Stomach (tissue), 9 donors: ENCODE measurements around the gene AKAP13. TPM values are rescaled to one million over a fixed set of nuclear protein-coding genes. Genes with fewer than 3 reads are reported as not detected.

ENCODE experiments used
- DNase-seq, 2 donors: peaks; one replicate each; pipeline versions ENCODE4 v3.0.0 to v3.0.0-alpha.2; 2013 to 2019
- H3K27ac ChIP-seq, 5 donors: fragments of 200-600 bp in 4 of 5; sonication (generic) in 4 of 5; one replicate each; pipeline ENCODE4 v1.5.1; 2013 to 2019; ENCODE audit warnings: mild to moderate bottlenecking in 1 of 5, moderate library complexity in 1 of 5
- H3K27me3 ChIP-seq, 3 donors: fragments of 200-600 bp; sonication (generic); one replicate each; pipeline ENCODE4 v1.5.1; 2017 to 2019; ENCODE audit warnings: mixed run types in 1 of 3
- H3K36me3 ChIP-seq, 4 donors: fragments of 200-600 bp; sonication (generic); 1 replicate in 3 of 4; 2 replicates in 1 of 4; pipeline ENCODE4 v1.5.1; 2016 to 2019
- H3K4me1 ChIP-seq, 4 donors: fragments of 200-600 bp; sonication (generic); one replicate each; pipeline ENCODE4 v1.5.1; 2016 to 2019
- H3K4me3 ChIP-seq, 4 donors: fragments of 200-600 bp; sonication (generic) in 3 of 4; one replicate each; pipeline ENCODE4 v1.5.1; 2016 to 2019; ENCODE audit warnings: mild to moderate bottlenecking in 1 of 4
- H3K9me3 ChIP-seq, 4 donors: fragments of 200-600 bp; sonication (generic); one replicate each; pipeline ENCODE4 v1.5.1; 2016 to 2019
- EP300 ChIP-seq: sonication (generic); formaldehyde crosslinking; IDR thresholded peaks from one replicate; pipeline ENCODE4 v1.6.1; 2017; ENCODE audit warnings: antibody characterized with exemption
- POLR2A ChIP-seq, 4 donors: fragments of 450-650 bp; IDR thresholded peaks; one replicate each; pipeline ENCODE4 v1.6.1; 2016; ENCODE audit warnings: antibody characterized with exemption in 4 of 4, control low read depth in 2 of 4, mild to moderate bottlenecking in 1 of 4, moderate library complexity in 1 of 4
- POLR2AphosphoS5 ChIP-seq, 3 donors: sonication (generic); formaldehyde crosslinking; IDR thresholded peaks; one replicate each; pipeline ENCODE4 v1.6.1; 2016; ENCODE audit warnings: antibody characterized with exemption in 3 of 3
- WGBS, 5 donors: extraction: QIAGEN DNeasy Blood & Tissue Kit in 3 of 5; methylation state at CpG; one replicate each; pipeline versions ENCODE4 v1.1.5 to v1.1.7; 2013 to 2018; 5-methylcytosine and 5-hydroxymethylcytosine counted together
- intact Hi-C: fragments of 100-400 bp; cut with DNase I; formaldehyde crosslinking; loops from one replicate; pipeline ENCODE4 v1.15.1; 2023; ENCODE audit warnings: low total_unique reads
- polyA plus RNA-seq, 3 donors: library from polyadenylated mRNA; stranded (reverse); fragments of 200-250 nt; gene quantifications; one replicate each; pipeline ENCODE4 v1.2.3, GENCODE V29; 2013
- total RNA-seq, 5 donors: library from RNA; depleted of rRNA; stranded (reverse); fragments of >200 nt; gene quantifications; one replicate each; pipeline versions ENCODE4 v1.1.0 to v1.2.3, GENCODE V29; 2014 to 2016
- TF ChIP-seq, protein P1 (sequence below), 7 experiments: fragments of 450-650 bp in 4 of 7; fragments of 200-600 bp in 3 of 7; sonication (generic) in 3 of 7; IDR thresholded peaks; one replicate each; pipeline ENCODE4 v1.5.1; 2016 to 2019; ENCODE audit warnings: antibody characterized with exemption in 7 of 7, control low read depth in 2 of 7, mild to moderate bottlenecking in 1 of 7
- donor health status: healthy with polysubstance abuse.
- donor health status: Bipolar disorder and iron deficiency.
- donor health status: healthy.

AKAP13 gene
- total and polyA plus RNA-seq, 8 donors = 33.1 to 395 (median 138) TPM

DNA sequence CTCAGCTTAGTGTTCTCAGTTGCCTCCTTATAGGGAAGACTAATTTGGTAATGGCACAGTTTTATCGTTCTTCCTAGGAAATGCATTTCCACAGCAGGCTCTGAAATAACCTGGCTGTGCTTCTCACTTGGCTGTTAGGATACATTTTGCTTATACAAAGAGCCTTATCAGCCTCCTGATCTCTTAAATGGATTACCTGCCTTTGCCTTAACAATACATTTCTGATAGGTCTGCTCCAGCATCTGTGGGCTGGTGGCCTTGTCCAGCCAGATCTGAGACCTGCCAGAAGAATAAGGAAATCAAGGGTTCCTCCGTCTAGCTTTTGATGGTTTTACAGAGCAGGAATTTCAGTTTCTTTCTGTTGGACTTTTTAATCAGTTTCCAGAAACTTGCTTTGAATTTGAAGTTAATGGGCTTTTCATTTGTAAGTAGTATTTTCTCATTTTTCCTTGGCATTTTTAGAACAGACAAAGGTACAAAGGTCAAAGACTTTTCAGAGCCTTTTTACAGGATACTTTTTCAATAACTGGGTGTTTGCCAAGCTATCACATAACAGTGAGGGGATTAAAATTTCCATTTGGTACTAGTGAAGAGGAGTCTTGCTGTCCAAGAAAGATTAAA, 116.3 kb downstream of the AKAP13 start:
- H3K27ac ChIP-seq = peak overlapping the region in 3 of 5 donors; percentile 9 to 25 (median 21)

DNA sequence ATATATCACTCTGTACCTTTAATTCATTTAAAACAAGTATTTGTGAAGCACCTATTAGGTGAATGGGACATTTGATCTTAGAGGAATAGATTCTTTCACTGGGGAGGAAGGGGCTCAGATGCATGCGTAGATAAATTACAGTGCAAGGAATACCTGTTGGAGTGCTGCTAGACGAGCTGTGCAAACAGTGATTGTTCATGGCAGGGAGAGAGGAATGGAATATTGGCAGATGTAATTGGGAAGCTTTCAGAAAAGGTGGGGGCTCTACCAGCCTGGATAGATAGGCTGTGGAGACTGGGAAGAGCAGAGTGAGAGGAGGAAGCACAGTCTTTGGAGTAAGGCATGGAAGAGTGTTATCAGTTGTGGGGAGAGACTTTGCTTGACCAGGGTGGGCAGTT, 116.8 kb downstream of the AKAP13 start:
- DNase-seq = no peak
- no peaks in the 10 kb centered on the region for H3K27me3 ChIP-seq
- H3K9me3 ChIP-seq = no peaks in the 10 kb centered on the region
- WGBS, 5 donors = 46 to 64% (median 54%) methylated on average over 2 of the region's 2 CpGs
- intact Hi-C loops = no loop called here
- peaks cover 12 to 68% (median 38%) of the 10 kb centered on the region in 4 donors for H3K4me1 ChIP-seq
- H3K27ac ChIP-seq = no peak overlapping the region
- no peak overlapping the region for H3K4me3 ChIP-seq
- no peak for TF ChIP-seq EP300
- TF ChIP-seq, protein P1, sequence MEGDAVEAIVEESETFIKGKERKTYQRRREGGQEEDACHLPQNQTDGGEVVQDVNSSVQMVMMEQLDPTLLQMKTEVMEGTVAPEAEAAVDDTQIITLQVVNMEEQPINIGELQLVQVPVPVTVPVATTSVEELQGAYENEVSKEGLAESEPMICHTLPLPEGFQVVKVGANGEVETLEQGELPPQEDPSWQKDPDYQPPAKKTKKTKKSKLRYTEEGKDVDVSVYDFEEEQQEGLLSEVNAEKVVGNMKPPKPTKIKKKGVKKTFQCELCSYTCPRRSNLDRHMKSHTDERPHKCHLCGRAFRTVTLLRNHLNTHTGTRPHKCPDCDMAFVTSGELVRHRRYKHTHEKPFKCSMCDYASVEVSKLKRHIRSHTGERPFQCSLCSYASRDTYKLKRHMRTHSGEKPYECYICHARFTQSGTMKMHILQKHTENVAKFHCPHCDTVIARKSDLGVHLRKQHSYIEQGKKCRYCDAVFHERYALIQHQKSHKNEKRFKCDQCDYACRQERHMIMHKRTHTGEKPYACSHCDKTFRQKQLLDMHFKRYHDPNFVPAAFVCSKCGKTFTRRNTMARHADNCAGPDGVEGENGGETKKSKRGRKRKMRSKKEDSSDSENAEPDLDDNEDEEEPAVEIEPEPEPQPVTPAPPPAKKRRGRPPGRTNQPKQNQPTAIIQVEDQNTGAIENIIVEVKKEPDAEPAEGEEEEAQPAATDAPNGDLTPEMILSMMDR (IDR thresholded peaks at IDR 0.05) = no peak
- no peak for TF ChIP-seq POLR2AphosphoS5 (IDR thresholded peaks at IDR 0.05)
- no peaks in the 10 kb centered on the region for H3K36me3 ChIP-seq

More for the DNA sequence above, 116.3 kb downstream of the AKAP13 start:
- H3K27me3 ChIP-seq = no peaks in the 10 kb centered on the region
- peaks cover 12 to 68% (median 38%) of the 10 kb centered on the region in 4 donors for H3K4me1 ChIP-seq
- no peak overlapping the region for H3K4me3 ChIP-seq
- H3K9me3 ChIP-seq = no peaks in the 10 kb centered on the region
- DNase-seq = peak in 1 of 2 donors; percentile 53
- 19 to 36% (median 25%) methylated on average over 2 of the region's 2 CpGs for WGBS, 5 donors
- intact Hi-C loops = no loop called here
- TF ChIP-seq, protein P1 (IDR thresholded peaks at IDR 0.05) = no peak
- no peak for TF ChIP-seq POLR2AphosphoS5 (IDR thresholded peaks at IDR 0.05)
- no peak for TF ChIP-seq POLR2A (IDR thresholded peaks at IDR 0.05)
- TF ChIP-seq EP300 = no peak
- H3K36me3 ChIP-seq = no peaks in the 10 kb centered on the region

DNA sequence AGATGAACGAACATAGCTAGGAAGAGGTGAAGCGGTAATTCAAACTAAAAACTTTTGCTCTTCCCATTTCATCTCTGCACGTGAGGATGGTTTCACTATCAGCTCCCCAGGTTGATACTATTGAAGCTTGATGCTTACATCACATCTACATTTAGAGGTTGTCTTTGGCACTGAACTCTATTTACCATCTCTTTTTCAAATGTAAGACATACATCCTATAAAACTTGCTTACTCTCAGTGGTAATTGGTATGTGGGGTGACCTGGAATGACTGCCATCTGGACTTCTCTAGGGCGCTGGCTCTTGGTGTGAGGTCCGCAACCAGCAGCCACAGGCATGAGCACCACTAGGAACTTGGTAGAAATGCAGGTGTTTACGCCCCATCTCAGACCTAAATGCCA, 118.1 kb downstream of the AKAP13 start:
- intact Hi-C loops = no loop called here
- Histone ChIP-seq H3K4me1 (peaks cover 12 to 67% (median 39%) of the 10 kb centered on the region in 4 donors), H3K4me3 (no peak overlapping the region), H3K36me3 (no peaks in the 10 kb centered on the region), H3K9me3 (no peaks in the 10 kb centered on the region), H3K27me3 (no peaks in the 10 kb centered on the region), H3K27ac (no peak overlapping the region)
- 77 to 97% (median 90%) methylated on average over 6 of the region's 6 CpGs for WGBS, 5 donors
- no peak for TF ChIP-seq POLR2AphosphoS5 (IDR thresholded peaks at IDR 0.05)
- TF ChIP-seq, protein P1 (IDR thresholded peaks at IDR 0.05) = no peak
- no peak for TF ChIP-seq EP300
- TF ChIP-seq POLR2A (IDR thresholded peaks at IDR 0.05) = no peak
- DNase-seq = no peak

DNA sequence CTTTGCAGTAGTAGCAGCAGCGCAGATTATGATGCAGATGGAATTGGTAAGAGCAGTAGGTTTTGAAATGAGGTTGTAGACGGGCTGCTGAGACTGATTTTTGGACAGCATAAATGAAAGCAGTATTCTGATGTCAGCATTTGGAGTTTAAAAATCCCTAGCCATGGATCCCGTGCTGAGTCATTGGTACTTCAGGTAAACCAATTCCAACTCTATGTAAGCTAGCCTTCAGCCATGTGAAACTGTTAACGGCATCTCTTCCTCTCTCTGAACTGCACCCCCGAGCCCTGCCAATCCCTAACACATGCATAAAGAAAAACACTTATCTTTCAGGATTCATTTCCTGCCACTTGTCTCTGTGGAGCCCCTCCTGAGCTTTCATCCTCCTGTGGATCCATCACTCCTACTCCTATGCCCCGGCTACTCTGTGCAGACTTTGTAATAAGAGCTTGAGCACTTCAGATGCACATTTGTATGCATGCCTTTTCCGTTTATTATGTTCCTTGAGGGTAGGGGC, 119.0 kb downstream of the AKAP13 start:
- H3K27ac ChIP-seq = no peak overlapping the region

More for the DNA sequence above, 119.0 kb downstream of the AKAP13 start:
- no peaks in the 10 kb centered on the region for H3K36me3 ChIP-seq
- no peak overlapping the region for H3K4me3 ChIP-seq
- DNase-seq = no peak
- no peaks in the 10 kb centered on the region for H3K9me3 ChIP-seq
- no peaks in the 10 kb centered on the region for H3K27me3 ChIP-seq
- H3K4me1 ChIP-seq = peaks cover 12 to 66% (median 36%) of the 10 kb centered on the region in 4 donors
- intact Hi-C loops = no loop called here
- WGBS, 5 donors = 55 to 79% (median 73%) methylated on average over 7 of the region's 7 CpGs
- no peak for TF ChIP-seq POLR2A (IDR thresholded peaks at IDR 0.05)
- TF ChIP-seq EP300 = no peak
- no peak for TF ChIP-seq POLR2AphosphoS5 (IDR thresholded peaks at IDR 0.05)
- TF ChIP-seq, protein P1 (IDR thresholded peaks at IDR 0.05) = no peak
